Measurements from ENCODE around the gene PSMD9.
"Not testable (repeated sequence)": the region's sequence is repeated elsewhere in the genome, so short reads cannot be mapped to it uniquely, and the experiment has no call there.

PSMD9 gene

DNA sequence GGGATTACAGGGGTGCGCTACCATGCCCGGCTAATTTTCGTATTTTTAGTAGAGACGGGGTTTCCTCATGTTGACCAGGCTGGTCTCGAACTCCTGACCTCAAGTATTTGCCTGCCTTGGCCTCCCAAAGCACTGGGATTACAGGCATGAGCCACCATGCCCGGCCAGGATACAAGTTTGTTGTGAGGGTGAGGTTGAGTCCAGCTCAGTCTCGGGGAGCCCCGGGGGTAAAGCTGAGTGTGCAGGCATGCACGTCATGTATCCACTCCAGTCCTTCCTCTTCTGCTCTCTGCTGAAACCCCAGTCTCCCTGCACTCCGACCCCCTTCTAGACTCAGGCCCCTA is 30.3 kb upstream of the PSMD9 start:
- Histone ChIP-seq H3K4me3 (ENCODE audit: low read depth, low read length) (no peak overlapping the region), H3K9ac (no peak overlapping the region), H3K27me3 (ENCODE audit: control insufficient read depth, insufficient read depth, low read length) (no peaks in the 10 kb centered on the region), H3K4me1 (peaks cover 9% of the 10 kb centered on the region), H3K9me3 (ENCODE audit: control insufficient read depth, low read length) (no peaks in the 10 kb centered on the region), H3K4me2 (ENCODE audit: low read length) (no peak overlapping the region), H3K36me3 (ENCODE audit: control insufficient read depth, insufficient read depth, low read length) (no peaks in the 10 kb centered on the region), H2AFZ (no peak overlapping the region), H3K79me2 (no peaks in the 10 kb centered on the region), H3K27ac (no peak overlapping the region)
- TF ChIP-seq, protein P1, sequence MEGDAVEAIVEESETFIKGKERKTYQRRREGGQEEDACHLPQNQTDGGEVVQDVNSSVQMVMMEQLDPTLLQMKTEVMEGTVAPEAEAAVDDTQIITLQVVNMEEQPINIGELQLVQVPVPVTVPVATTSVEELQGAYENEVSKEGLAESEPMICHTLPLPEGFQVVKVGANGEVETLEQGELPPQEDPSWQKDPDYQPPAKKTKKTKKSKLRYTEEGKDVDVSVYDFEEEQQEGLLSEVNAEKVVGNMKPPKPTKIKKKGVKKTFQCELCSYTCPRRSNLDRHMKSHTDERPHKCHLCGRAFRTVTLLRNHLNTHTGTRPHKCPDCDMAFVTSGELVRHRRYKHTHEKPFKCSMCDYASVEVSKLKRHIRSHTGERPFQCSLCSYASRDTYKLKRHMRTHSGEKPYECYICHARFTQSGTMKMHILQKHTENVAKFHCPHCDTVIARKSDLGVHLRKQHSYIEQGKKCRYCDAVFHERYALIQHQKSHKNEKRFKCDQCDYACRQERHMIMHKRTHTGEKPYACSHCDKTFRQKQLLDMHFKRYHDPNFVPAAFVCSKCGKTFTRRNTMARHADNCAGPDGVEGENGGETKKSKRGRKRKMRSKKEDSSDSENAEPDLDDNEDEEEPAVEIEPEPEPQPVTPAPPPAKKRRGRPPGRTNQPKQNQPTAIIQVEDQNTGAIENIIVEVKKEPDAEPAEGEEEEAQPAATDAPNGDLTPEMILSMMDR (IDR thresholded peaks at IDR 0.05): no peak

DNA sequence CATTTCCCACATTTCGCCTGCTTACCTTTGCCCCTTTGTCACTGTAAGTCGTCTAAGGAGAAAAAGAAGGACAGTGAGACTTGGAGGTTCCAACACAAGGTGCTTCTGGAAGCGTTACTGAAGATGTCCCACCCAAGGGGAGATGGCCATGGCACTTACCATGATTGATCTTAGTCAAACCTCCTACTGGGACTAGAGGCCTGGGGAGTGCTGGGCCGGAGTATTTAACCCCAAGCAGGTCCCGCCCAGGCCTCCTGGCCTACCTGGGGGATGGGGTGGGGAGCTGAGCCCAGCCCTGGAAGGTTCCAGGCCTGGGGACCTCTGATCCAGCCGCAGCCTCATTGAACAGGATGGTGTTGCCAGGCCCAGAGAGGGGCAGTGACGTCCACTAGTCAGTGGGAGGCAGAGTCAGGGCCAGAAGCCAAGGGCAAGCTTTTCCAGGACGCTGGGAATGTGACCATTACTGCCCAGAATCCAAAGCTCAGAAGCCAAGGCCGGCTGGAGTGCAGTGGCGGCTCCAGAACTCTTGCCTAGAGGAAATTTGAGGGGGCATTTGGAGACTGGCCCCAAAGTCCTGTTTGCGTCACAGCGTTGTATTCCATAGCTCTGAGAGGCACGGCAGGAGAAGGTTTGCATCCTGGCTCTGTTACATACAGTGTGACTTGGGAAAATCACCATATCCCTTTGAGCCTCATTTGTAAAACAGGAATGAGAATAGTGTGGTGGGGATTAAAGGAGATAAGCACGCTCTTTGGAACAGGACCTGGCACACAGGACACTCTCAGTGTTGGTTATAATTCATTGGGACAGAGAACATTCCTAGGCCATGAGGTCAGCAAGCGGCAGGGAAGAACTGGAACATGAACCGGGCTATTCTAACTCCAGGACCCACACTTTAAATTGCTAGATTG is 29.7 kb upstream of the PSMD9 start, which contains the start of gene HPD:
HPD (minus strand) TSS at position 198 of the 911 bp plus-strand sequence; CDS start at position 162, 36 bp downstream.
- Histone ChIP-seq H3K4me1 (peaks cover 9% of the 10 kb centered on the region), H2AFZ (no peak within 1 kb of the TSS), H3K36me3 (ENCODE audit: control insufficient read depth, insufficient read depth, low read length) (no peaks in the 10 kb centered on the region), H3K4me2 (ENCODE audit: low read length) (peak within 1 kb of the TSS; percentile 23), H3K27me3 (ENCODE audit: control insufficient read depth, insufficient read depth, low read length) (no peaks in the 10 kb centered on the region), H3K9me3 (ENCODE audit: control insufficient read depth, low read length) (no peaks in the 10 kb centered on the region), H3K4me3 (ENCODE audit: low read depth, low read length) (no peak within 1 kb of the TSS), H3K79me2 (no peaks in the 10 kb centered on the region), H3K27ac (no peak within 1 kb of the TSS), H3K9ac (no peak within 1 kb of the TSS)
- TF ChIP-seq, protein P1 (IDR thresholded peaks at IDR 0.05): no peak

- H3K9ac ChIP-seq: no peak overlapping the region
- no peak overlapping the region for H3K27ac ChIP-seq
- H3K79me2 ChIP-seq: no peaks in the 10 kb centered on the region
- H3K4me3 ChIP-seq (ENCODE audit: low read depth, low read length): no peak overlapping the region
- TF ChIP-seq, protein P1 (IDR thresholded peaks at IDR 0.05): no peak
- H3K4me1 ChIP-seq: peaks cover 9% of the 10 kb centered on the region
- H3K9me3 ChIP-seq (ENCODE audit: control insufficient read depth, low read length): no peaks in the 10 kb centered on the region
- no peak overlapping the region for H3K4me2 ChIP-seq (ENCODE audit: low read length)
- no peaks in the 10 kb centered on the region for H3K36me3 ChIP-seq (ENCODE audit: control insufficient read depth, insufficient read depth, low read length)
- no peaks in the 10 kb centered on the region for H3K27me3 ChIP-seq (ENCODE audit: control insufficient read depth, insufficient read depth, low read length)
- no peak overlapping the region for H2AFZ ChIP-seq
Measured at GRCh38 chr12:121860257-121860656, 28.3 kb upstream of the PSMD9 start.

DNA sequence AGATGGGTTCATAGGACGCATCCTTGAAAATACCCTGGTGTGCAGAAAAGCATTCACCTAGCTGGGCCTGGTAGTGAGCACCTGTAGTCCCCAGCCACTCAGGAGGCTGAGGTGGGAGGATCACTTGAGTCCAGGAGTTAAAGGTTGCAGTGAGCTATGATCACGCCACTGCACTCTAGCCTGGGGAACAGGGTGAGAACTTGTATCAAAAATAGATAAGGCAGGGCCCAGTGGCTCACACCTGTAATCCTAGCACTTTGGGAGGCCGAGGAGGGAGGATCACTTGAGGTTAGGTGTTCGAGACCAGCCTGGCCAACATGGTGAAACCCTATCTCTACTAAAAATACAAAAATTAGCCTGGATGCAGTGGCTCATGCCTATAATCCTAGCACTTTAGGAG is 27.9 kb upstream of the PSMD9 start:
- not testable (repeated sequence) for H3K9me3 ChIP-seq (ENCODE audit: control insufficient read depth, low read length); H3K79me2 ChIP-seq; H3K4me1 ChIP-seq; H3K27ac ChIP-seq; H2AFZ ChIP-seq; H3K36me3 ChIP-seq (ENCODE audit: control insufficient read depth, insufficient read depth, low read length); H3K9ac ChIP-seq; H3K4me3 ChIP-seq (ENCODE audit: low read depth, low read length); H3K4me2 ChIP-seq (ENCODE audit: low read length); H3K27me3 ChIP-seq (ENCODE audit: control insufficient read depth, insufficient read depth, low read length)

DNA sequence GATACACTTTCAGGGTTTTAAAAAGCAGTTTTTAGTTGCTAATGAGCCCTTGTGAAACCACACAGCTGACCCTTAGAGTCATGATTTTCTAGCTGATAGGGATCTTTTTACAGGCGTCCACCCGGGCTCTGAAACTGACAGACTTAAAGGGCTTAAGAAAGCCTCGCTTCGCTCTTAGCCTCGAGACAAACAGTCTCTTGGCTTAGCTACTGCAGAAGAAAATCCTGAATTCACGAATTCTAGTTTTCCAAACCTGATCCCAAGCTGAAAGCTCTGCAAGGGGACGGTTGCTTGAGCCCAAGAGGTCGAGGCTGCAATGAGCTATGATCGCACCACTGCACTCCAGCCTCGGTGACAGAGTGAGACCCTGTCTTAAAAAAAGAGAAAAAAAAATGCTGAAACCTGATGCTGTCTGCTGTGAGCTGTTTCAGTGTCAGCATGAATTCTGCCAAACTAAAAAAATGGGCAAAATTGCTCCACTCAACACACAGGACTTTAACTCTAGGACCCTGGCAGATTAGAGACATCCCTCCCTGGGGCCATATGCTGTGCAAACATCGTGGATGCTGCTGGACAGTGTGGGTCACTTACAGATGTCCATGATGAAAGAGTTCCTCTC is 26.8 kb upstream of the PSMD9 start:
- TF ChIP-seq, protein P1 (IDR thresholded peaks at IDR 0.05): no peak
- H2AFZ ChIP-seq: peak overlapping the region; percentile 82
- H3K4me3 ChIP-seq (ENCODE audit: low read depth, low read length): peak overlapping the region; percentile 46
- no peaks in the 10 kb centered on the region for H3K36me3 ChIP-seq (ENCODE audit: control insufficient read depth, insufficient read depth, low read length)
- H3K4me1 ChIP-seq: peaks cover 9% of the 10 kb centered on the region
- H3K79me2 ChIP-seq: no peaks in the 10 kb centered on the region
- H3K9ac ChIP-seq: no peak overlapping the region
- H3K9me3 ChIP-seq (ENCODE audit: control insufficient read depth, low read length): no peaks in the 10 kb centered on the region
- peak overlapping the region; percentile 73 for H3K27ac ChIP-seq
- H3K27me3 ChIP-seq (ENCODE audit: control insufficient read depth, insufficient read depth, low read length): no peaks in the 10 kb centered on the region
- peak overlapping the region; percentile 65 for H3K4me2 ChIP-seq (ENCODE audit: low read length)

Data from parathyroid adenoma (tissue), 2 donors.